GM12874 (cell line): Measurements from ENCODE around the gene TNFRSF6B.

ENCODE experiments used
- TF ChIP-seq, protein P1 (sequence below): IDR thresholded peaks from 2 replicates; pipeline ENCODE4 v1.5.1; 2011; ENCODE audit warnings: low read depth, mild to moderate bottlenecking, control low read depth, low read length, moderate library complexity; ENCODE audit not compliant: insufficient read depth

TNFRSF6B gene

DNA sequence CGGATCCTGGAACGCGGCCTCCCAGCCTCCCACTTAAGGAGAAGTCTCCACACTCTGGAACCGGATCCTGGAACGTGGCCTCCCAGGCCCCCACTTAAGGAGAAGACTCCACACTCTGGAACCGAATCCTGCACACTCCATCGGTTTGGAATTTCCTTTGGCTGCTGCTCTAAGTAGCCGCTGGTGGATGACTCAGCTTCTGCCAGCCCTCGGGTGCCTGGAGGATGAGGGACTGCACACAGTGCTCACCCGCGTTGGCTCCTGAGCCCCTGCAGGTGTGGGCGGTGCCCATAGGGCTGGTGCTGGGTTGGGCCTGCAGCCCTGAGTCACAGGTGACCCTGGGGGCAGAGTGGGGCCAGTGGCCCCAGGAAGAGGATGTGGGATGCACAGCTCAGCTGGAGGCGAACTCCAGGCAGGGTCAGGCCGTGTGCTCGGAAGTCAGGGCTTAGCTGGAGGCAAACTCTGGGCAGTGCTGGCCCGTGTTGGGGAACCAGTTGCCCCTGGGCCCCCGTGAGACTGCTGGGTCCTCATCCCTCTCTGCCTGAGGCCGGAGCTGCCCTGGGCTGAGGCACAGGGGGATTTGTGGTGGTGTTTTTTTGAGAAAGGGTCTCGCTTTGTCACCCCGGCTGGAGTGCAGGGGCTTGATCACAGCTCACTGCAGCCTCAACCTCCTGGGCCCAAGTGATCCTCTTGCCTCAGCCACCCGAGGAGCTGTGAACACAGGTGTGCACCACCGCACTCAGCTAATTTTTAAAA is 13.9 kb upstream of the TNFRSF6B start:
- TF ChIP-seq, protein P1, sequence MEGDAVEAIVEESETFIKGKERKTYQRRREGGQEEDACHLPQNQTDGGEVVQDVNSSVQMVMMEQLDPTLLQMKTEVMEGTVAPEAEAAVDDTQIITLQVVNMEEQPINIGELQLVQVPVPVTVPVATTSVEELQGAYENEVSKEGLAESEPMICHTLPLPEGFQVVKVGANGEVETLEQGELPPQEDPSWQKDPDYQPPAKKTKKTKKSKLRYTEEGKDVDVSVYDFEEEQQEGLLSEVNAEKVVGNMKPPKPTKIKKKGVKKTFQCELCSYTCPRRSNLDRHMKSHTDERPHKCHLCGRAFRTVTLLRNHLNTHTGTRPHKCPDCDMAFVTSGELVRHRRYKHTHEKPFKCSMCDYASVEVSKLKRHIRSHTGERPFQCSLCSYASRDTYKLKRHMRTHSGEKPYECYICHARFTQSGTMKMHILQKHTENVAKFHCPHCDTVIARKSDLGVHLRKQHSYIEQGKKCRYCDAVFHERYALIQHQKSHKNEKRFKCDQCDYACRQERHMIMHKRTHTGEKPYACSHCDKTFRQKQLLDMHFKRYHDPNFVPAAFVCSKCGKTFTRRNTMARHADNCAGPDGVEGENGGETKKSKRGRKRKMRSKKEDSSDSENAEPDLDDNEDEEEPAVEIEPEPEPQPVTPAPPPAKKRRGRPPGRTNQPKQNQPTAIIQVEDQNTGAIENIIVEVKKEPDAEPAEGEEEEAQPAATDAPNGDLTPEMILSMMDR: no peak

DNA sequence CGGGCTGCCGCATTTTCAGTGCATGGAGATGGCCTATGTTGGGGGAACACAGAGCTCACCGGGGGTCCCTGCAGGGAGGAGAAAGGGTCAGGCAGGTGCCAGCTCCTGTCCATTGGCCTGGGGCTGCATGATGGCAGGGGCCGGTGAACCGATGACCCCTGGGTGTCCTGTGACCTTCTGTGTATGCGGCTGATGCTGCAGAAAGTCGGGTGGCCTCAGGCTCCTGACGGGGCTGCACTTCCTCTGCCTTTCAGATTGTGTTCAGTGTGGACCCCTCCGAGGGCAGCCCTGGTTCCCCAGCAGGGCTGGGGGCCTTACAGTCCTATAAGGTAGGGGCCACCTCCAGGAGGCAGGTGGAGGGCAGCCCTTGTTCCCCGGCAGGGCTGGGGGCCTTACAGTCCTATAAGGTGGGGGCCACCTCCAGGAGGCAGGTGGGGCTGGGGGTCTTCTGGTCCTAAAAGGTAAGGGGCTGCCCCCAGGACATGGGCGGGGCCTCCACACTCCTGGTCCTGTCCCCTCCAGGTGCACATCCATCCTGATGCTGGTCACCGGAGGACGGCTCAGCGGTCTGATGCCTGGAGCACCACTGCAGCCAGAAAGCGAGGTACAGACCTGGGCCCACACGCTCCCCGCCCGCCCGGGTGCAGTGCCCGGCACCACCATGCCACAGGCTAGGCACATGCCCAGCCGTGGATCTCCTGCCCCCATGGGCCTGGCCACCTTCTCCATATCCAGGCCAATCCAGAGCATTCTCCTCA is 11.0 kb upstream of the TNFRSF6B start:
- TF ChIP-seq, protein P1: no peak

- TF ChIP-seq, protein P1: no peak
Observed at GRCh38 chr20:63686094-63686491, 10.4 kb upstream of the TNFRSF6B start.

- TF ChIP-seq, protein P1: no peak
Observed at GRCh38 chr20:63686492-63687321, 9.7 kb upstream of the TNFRSF6B start.

- TF ChIP-seq, protein P1: no peak
Observed at GRCh38 chr20:63687419-63688178, 8.9 kb upstream of the TNFRSF6B start.

DNA sequence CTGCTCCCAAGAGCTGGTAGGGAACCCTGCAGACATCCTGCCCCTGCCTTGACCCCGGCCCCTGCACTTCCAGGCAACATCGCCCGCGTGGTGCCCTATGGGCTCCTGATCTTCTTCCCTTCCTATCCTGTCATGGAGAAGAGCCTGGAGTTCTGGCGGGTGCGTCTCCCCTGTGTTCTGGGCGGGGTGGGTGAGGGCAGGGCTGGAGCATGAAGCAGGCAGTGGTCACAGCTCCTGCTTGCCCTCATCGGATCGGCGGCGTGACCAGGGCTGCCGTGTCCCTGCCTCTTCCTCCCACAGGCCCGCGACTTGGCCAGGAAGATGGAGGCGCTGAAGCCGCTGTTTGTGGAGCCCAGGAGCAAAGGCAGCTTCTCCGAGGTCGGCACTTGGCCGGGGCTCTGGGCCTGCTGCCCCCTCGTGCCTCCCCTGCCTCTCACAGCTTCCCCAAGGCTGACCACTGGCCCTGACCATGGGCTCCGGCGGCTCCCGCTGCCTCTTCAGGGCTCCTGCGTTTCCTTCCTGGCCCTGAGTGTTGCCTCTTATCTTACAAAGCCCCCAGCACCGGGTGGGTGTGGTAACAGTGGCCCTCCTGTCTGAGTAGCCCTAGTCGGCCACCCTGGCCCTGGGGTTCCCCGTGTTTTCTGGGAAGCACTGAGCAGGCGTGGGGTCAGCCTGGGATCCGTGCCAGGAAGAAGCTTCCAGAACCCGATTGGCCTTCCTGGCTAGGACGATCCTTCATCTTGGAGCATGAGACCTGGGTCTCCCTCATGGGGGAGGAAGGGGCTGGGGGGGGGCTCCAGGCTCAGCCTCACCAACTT is 8.0 kb upstream of the TNFRSF6B start:
- TF ChIP-seq, protein P1: no peak
